GM19238 (cell line): ENCODE data around the gene ANGPT4.
A peak's percentile ranks its signal among the peaks of the same experiment; 100 is the strongest.

Experiments
- DNase-seq: peaks from one replicate; pipeline ENCODE4 v3.0.0; 2011; ENCODE audit warnings: low spot score; ENCODE audit not compliant: insufficient read length

The ANGPT4 gene, protein sequence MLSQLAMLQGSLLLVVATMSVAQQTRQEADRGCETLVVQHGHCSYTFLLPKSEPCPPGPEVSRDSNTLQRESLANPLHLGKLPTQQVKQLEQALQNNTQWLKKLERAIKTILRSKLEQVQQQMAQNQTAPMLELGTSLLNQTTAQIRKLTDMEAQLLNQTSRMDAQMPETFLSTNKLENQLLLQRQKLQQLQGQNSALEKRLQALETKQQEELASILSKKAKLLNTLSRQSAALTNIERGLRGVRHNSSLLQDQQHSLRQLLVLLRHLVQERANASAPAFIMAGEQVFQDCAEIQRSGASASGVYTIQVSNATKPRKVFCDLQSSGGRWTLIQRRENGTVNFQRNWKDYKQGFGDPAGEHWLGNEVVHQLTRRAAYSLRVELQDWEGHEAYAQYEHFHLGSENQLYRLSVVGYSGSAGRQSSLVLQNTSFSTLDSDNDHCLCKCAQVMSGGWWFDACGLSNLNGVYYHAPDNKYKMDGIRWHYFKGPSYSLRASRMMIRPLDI

DNA sequence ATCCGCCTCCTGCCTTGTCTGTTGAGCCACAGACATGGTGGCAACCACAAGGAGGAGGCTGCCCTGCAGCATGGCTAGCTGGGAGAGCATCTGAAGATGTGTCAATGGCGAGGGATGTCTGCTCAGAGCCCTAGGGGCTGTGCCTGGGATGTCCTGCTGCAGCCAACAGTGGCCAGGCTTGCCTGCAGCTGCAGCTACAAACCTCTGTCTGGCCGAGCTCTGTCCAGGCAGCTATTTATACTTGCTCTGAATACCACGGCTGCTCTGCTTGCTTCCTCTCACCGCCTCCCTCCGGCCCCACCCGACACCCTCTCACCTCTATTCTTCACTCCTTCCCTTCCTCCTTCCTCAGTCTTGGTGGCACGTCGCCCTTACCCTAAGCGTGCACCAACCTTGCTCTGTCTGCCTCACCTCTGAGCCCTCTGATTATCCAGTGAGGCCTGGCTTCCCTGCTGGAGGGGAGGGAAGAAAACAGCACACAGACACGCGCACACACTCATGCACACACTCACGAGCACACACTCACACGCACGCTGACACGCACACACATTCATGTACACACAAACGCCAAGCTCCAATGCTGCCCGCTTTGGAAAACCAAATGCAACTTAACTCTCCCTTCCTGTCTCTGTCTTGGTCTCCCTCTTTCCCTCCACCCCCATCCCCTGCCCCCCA lies at the start of gene ANGPT4:
Gene ANGPT4 (minus strand): TSS at position 210 of the 675 bp plus-strand sequence. CDS start 120 bp downstream, at position 90.
- DNase-seq, result no peak

DNA sequence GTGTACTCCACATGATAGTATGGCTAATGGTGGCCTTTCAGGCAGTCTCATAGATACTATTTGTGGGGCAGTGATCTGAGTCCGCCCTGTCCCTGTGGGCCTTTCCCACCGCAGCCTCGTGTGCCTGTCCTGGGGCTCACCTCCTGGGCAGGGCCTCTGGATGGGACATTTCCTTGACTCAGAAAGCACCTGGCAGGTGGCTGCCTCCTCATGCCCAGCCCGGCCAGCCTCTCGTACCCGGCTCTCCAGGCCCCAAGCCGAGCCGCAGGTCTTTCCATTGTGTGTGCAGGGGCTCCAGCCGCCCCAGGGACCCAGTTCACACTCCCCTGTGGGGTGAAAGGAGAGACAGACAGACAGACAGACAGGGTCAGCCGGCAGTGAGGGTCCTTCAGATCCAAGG lies 47.7 kb upstream of the ANGPT4 start:
- no peak for DNase-seq

DNA sequence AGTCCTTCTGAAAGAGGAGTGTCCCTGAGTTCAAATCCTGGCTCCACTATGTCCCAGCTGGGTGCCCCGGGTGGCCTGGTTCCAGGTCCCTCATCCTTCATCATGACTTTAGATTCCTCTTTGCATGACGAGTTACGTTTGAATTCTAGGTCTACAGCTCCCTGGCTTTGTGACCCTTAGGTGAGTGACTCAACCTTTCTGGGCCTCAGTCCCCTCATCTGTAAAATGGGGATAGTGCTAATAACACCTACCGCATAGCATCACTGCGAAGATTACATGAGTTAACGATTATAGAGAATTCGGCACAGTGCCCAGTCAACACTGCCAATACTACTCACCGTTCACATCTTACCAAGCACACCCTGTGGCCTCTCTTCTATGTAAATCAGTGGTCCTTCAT lies 46.5 kb upstream of the ANGPT4 start:
- no peak for DNase-seq

DNA sequence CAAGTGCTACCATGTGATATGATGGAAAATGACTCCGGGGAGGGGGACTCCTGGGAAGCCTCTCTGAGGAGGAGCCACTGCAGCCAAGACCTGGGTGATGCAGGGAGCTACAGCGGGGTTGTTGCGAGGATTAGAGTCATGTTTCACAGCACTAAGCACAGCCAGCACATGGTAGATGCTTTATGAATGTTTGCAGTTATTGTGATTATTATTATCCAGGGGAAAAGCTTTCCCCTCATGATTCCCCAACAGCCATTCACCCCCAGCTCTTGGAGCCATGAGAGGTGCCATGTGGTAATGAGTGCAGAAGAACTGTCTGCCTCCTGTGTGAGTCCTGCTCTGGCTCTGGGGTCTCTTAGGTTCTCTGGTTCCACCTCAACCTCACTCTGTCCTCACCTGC lies 46.1 kb upstream of the ANGPT4 start:
- no peak for DNase-seq

- no peak for DNase-seq
These were observed 45.6 kb upstream of the ANGPT4 start for GRCh38 chr20:961768-962167.

DNA sequence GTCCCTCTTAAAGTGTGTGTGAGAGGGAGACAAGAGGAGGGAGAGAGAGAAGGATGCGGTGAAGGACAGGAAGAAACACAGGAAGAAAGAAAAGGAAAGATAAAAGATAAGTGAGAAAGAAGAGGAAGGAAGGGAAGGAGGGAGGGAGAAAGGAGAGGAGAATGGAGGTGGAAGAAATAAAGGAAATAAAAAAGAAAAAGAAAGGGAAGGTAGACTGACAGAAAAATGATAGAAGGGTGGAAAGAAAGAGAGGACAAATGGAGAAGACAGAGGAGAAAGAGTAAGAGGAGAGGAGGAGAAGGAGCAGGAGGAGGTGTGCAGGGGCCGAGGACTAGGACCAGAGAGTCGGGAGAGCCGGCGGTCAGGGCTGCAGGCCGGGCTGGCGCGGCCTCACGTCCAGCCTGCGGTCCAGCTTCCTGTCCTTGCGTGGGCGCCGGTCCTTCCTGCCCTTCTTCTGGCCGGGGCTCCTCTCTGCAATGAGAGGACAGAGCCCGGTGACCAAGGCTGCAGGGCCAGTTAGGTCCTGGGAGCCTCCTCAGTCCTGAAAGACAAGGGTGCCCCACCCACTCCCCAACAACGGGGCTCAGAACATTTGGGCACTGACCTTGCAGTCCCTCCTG lies 44.0 kb upstream of the ANGPT4 start:
- no peak for DNase-seq

- DNase-seq, result no peak
These were observed 43.0 kb upstream of the ANGPT4 start for GRCh38 chr20:958936-959815.

DNA sequence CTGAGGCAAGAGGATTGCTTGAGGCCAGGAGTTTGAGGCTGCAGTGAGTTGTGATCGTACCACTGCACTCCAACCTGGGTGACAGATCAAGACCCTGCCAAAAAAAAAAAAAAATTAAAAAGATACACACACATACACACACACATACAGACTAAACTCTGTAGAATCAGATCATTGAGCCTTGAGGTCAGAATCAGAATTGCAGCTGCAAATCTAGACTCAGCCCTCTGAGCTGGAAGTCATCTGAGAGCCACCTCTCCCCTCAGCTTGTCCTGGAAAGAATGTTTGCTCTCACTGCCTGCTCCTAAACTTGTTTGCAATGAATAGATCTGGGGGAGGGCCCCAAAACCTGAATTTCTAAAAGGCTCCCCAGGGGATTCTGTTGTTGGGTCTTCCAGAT lies 41.4 kb upstream of the ANGPT4 start:
- DNase-seq, result no peak

DNA sequence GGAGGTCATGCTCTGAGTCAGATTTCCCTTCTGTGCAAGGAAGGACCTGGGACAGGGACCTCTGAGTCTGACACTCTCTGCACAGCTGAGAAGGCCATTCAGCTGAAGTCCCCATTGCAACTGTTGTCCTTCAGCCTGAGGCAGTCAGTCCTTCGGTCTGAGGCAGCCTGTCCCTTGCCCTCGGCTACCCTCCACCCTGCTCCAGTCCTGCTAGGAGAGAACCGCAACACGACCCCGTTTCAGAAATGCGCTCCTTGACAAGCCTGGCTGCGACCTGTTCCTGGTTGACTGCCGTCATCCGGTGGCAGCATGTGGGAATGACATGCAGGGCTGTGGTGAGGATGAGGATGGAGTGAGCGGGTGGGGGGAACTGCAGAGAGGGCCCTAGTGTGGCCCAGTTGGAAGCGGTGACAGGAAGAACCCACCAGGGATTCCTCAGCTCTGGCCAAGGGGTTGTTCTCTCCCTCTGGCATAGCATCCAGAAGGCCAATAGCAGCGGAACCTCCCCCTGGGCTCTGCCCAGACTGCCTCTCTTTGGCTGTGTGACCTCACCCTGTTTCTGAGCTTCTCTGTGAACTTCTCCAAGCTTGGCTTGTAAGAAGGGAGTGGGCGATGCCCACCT lies 40.3 kb upstream of the ANGPT4 start:
- DNase-seq, result peak; percentile 76

DNA sequence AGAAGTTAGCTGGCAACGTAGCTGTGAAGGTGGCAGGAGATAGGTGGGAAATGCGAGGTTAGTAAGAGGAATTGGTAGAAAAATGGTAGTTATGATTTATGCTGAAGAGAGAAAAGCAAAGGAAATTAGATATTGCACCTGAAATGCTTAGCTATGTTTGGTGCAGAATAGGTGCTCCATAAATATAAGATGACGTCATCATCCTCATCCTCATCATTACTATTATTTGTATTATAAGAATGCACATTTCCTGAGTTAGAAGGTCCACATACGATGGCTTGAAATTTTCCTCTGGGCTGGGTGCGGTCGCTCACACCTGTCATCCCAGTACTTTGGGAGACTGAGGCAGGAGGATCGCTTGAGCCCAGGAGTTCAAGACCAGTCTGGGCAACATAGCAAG lies 39.5 kb upstream of the ANGPT4 start:
- DNase-seq, result no peak

DNA sequence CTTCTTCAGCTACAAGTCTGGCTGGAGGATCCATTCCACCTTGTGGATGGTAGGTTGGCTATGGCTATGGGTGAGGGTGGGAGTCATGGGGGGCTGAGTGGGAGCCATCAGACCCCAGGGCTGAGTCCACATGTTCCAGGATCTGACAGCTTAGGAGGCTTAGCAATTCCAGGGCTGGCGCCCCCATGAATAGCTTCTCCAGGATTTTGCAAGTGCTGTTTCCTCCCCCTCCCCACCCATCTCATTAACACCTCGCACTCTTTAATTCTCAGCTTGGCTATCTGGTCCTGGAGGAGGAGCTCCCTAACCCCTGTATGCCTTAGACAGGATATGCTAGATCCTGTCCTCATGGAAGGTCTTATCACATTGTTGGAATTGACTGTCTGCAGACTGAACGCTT lies 39.0 kb upstream of the ANGPT4 start:
- no peak for DNase-seq

- no peak for DNase-seq
These were observed 37.6 kb upstream of the ANGPT4 start for GRCh38 chr20:953742-954141.

DNA sequence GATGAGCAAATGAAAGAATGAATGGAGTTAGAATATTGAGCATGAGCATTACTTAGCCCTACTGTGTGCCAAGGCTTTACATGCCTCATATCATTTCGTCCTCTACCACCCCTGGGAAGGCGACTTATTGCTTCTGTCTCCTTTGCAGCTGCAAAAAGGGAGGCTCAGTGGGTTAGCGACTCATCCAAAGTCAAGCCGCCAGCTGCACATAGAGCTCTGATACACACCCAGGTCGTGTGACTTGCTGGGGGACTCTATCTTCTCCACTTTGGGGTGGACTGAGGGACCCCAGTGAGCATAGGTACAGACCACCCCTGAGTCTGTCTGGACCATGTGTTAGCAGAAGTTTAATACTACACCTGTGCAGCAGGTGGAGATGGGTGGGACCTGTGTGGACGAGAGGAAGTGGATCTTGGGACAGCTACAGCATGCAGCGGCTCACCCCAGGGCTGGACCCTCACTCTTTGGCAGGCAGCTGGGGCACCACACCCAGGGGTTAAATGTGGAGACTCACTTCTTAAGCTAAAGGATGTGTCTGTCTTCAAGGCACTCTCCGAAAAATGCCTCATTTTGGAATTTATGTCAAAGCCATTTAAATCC lies 36.2 kb upstream of the ANGPT4 start:
- DNase-seq, result no peak

DNA sequence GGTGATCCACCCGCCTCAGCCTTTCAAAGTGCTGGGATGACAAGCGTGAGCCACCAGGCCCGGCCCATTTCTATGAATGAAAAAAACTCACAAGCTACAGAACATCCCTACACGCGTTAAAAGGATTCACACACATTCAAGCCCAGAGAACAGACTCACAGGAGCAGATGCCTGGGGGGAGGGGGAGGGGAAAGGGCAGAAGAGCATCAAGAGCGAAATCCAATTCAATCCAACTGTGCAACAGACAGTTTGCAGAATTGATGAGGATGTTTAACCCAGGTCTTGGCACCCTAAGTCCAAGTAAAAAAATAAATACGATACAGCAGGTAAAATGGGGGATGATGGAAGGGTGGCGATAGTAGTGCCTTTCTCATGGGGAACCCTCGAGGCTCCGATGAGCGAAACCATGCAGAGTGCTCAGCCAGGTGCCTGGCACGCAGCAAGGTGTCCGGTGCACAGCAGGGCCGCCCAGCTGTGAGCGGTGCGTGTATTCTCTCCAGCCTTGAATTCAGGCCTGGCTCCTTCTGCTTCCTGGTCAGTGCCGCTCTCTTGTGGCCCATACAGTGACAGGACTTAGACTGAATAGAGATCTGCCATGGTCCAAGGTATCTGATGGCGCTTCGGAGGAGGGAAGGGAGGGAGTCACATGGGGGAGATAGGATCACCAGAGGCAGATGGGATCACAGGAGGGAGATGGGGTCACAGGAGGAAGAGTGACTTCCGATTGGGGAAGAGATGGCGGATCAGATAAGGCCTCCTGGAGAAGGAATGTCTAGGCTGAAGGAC lies 35.4 kb upstream of the ANGPT4 start:
- DNase-seq, result no peak

GRCh38 chr20:949717-950116 lies 33.6 kb upstream of the ANGPT4 start:
- DNase-seq, result no peak

GRCh38 chr20:946826-947225 lies 30.7 kb upstream of the ANGPT4 start:
- DNase-seq, result no peak

GRCh38 chr20:945841-946240 lies 29.7 kb upstream of the ANGPT4 start:
- no peak for DNase-seq

DNA sequence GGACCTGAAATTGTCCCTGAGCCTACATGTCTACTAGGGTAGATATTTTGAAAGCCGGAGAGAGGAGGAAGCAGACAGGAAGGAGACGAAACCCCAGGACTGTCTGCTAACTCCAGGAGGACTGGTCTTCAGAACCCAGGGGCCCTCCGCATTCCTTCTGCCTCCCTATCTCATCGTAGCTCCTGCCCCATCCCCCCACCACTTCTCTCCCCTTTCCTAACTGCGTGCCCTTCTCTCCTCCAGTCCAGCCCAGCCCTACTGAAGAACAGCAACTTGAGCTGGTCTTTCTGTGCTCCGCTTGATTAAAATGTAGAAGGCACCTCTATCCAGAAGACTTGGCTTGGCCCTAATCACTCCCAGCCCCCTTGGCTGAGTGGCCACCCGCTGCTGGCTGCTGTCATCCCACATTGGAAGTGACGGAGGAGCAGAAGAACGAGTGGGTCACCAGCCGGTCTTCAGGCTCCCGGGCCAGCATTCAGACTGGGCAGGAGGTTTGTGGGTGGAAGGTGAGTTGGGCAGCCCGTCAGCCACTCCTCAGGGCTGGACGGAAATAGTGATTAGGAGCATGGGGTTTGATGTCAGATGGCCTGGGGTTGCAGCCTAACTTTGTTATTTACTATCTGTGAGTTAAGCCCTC lies 28.8 kb upstream of the ANGPT4 start:
- no peak for DNase-seq

DNA sequence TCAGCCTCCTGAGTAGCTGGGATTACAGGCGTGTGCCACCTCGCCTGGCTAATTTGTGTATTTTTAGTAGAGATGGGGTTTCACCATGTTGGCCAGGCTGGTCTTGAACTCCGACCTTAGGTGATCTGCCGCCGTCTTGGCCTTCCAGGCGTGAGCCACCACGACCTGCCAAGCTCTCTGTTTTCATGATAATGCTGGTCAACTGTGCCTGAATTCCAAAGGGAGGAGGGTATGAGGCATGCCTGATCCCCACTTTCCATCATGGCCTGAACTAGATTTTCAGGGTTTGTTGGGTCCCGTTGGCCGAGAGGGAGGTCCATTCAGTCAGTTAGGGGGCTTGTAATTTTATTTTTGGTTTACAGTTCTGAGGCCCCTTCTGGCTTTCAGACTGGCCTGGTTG lies 28.0 kb upstream of the ANGPT4 start:
- DNase-seq, result no peak
